ENCODE results near the gene MRPL10. TPM values are rescaled to one million over a fixed set of nuclear protein-coding genes. Genes with fewer than 3 reads are reported as not detected.

Gene MRPL10
- total RNA-seq, 2 donors from 2014 or later = 25.8 to 34.8 TPM

GRCh38 chr17:47792457-47792856 is 38.9 kb downstream of the MRPL10 start:
- Histone ChIP-seq H3K27ac (no peak overlapping the region), H3K4me3 (no peak overlapping the region), H3K27me3 (replicated peaks; ENCODE audit: insufficient read depth) (peaks cover 15% of the 10 kb centered on the region), H3K9me3 (no peaks in the 10 kb centered on the region), H3K36me3 (no peaks in the 10 kb centered on the region), H3K4me1 (ENCODE audit: control insufficient read depth in 1 of 2, low read depth in 2 of 2) (peaks cover 2 to 10% of the 10 kb centered on the region in 2 donors)
- ATAC-seq (ENCODE audit: insufficient number of reproducible peaks, low FRiP score, low read depth) = no peak
- no peak for TF ChIP-seq CTCF (IDR thresholded peaks at IDR 0.05)
- DNase-seq (ENCODE audit: low spot score) = no peak

GRCh38 chr17:47791025-47791424 is 40.3 kb downstream of the MRPL10 start:
- peaks cover 2 to 10% of the 10 kb centered on the region in 2 donors for H3K4me1 ChIP-seq (ENCODE audit: control insufficient read depth in 1 of 2, low read depth in 2 of 2)
- H3K36me3 ChIP-seq = no peaks in the 10 kb centered on the region
- H3K27ac ChIP-seq = no peak overlapping the region
- ATAC-seq (ENCODE audit: insufficient number of reproducible peaks, low FRiP score, low read depth) (no peak), DNase-seq (ENCODE audit: low spot score) (no peak)
- no peak for TF ChIP-seq CTCF (IDR thresholded peaks at IDR 0.05)
- no peak overlapping the region for H3K4me3 ChIP-seq
- peaks cover 15% of the 10 kb centered on the region for H3K27me3 ChIP-seq (replicated peaks; ENCODE audit: insufficient read depth)
- H3K9me3 ChIP-seq = no peaks in the 10 kb centered on the region

- TF ChIP-seq CTCF (IDR thresholded peaks at IDR 0.05) = peak; percentile 58
- Histone ChIP-seq H3K36me3 (no peaks in the 10 kb centered on the region), H3K27me3 (replicated peaks; ENCODE audit: insufficient read depth) (peaks cover 15% of the 10 kb centered on the region), H3K4me1 (ENCODE audit: control insufficient read depth in 1 of 2, low read depth in 2 of 2) (peaks cover 2 to 10% of the 10 kb centered on the region in 2 donors), H3K27ac (no peak overlapping the region), H3K9me3 (no peaks in the 10 kb centered on the region), H3K4me3 (peak overlapping the region; percentile 64)
- DNase-seq (ENCODE audit: low spot score) = no peak
- no peak for ATAC-seq (ENCODE audit: insufficient number of reproducible peaks, low FRiP score, low read depth)
Observed at GRCh38 chr17:47789611-47790561, 41.5 kb downstream of the MRPL10 start.

- peaks cover 2 to 10% of the 10 kb centered on the region in 2 donors for H3K4me1 ChIP-seq (ENCODE audit: control insufficient read depth in 1 of 2, low read depth in 2 of 2)
- H3K36me3 ChIP-seq = no peaks in the 10 kb centered on the region
- no peak overlapping the region for H3K4me3 ChIP-seq
- no peak for TF ChIP-seq CTCF (IDR thresholded peaks at IDR 0.05)
- H3K9me3 ChIP-seq = no peaks in the 10 kb centered on the region
- H3K27me3 ChIP-seq (replicated peaks; ENCODE audit: insufficient read depth) = peaks cover 8% of the 10 kb centered on the region
- DNase-seq (ENCODE audit: low spot score) (no peak), ATAC-seq (ENCODE audit: insufficient number of reproducible peaks, low FRiP score, low read depth) (no peak)
- no peak overlapping the region for H3K27ac ChIP-seq
Observed at GRCh38 chr17:47785538-47786123, 45.7 kb downstream of the MRPL10 start.

DNA sequence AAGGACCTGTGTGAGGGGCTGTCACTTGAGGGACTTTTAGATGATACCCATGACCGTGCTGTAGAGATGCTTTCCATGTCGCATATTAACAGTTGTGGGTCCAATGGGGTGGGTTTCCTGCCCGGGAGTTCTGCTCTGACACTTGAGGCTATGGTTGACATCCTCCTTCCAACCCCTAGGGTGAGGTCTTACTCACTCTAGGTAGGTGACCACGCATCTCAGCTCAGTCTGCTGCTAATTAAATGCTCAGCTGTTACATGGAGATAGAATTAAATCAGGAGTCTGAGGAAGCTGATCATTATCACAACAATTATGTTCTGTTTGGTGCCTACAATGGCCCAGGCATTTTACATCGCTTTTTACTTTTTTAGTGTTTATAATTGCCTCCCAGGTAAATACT is 49.9 kb downstream of the MRPL10 start:
- Histone ChIP-seq H3K4me1 (ENCODE audit: control insufficient read depth in 1 of 2, low read depth in 2 of 2) (no peaks in the 10 kb centered on the region), H3K27ac (no peak overlapping the region), H3K36me3 (no peaks in the 10 kb centered on the region), H3K27me3 (replicated peaks; ENCODE audit: insufficient read depth) (no peaks in the 10 kb centered on the region), H3K4me3 (no peak overlapping the region), H3K9me3 (no peaks in the 10 kb centered on the region)
- no peak for TF ChIP-seq CTCF (IDR thresholded peaks at IDR 0.05)
- ATAC-seq (ENCODE audit: insufficient number of reproducible peaks, low FRiP score, low read depth) (no peak), DNase-seq (ENCODE audit: low spot score) (no peak)

Measured in thoracic aorta (tissue), 2 donors.